ENCODE results near the gene SHANK2.

Gene SHANK2

DNA sequence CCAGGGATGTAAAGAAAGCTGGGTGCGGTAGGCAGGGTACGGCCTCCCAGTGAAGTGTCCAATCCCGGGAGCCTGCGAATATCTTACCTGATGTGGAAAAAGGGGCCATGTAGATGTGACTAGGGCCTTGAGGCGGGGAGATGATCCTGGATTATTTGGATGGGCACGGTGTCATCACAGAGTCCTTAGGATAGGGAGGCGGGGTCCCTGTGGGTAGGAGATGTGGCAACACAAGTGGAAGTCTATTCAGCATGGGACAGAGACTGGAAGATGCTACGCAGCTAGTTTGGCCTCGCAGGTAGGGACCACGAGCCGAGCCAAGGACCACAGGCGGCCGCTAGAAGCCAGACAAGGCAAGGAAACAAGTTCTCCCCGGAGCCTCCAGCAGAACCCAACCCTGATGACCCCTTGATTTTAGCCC, 46.4 kb upstream of the SHANK2 start:
- Histone ChIP-seq H2AFZ (ENCODE audit: insufficient read depth, low read length, poor library complexity) (no peak overlapping the region), H3K18ac (ENCODE audit: low read length) (peak overlapping the region; percentile 26), H3K27me3 (ENCODE audit: insufficient read depth, low read length) (no peaks in the 10 kb centered on the region), H3K4me3 (ENCODE audit: low read depth, low read length) (no peak overlapping the region), H4K8ac (ENCODE audit: low read depth, low read length) (peak overlapping the region; percentile 19), H3K4me2 (ENCODE audit: low read length) (peak overlapping the region; percentile 40), H3K4me1 (ENCODE audit: control insufficient read depth in 1 of 2, insufficient read depth in 2 of 2, low read length in 2 of 2) (peaks cover 24 to 26% of the 10 kb centered on the region in 2 experiments), H3K4ac (ENCODE audit: low read depth, low read length) (no peak overlapping the region), H4K91ac (ENCODE audit: low read depth, low read length) (peak overlapping the region; percentile 42), H2BK5ac (ENCODE audit: low read depth, low read length, poor library complexity) (peak overlapping the region; percentile 4), H2BK120ac (ENCODE audit: insufficient read depth, low read length, poor library complexity) (peak overlapping the region; percentile 28), H2BK12ac (ENCODE audit: low read length) (peak overlapping the region; percentile 7), H3K79me1 (ENCODE audit: low read length) (peaks cover 12% of the 10 kb centered on the region), H3K14ac (ENCODE audit: low read length) (peak overlapping the region; percentile 3), H3K9me3 (ENCODE audit: insufficient read depth, low read depth, low read length) (peaks cover 2% of the 10 kb centered on the region), H4K12ac (ENCODE audit: low read depth, low read length) (no peak overlapping the region), H3K27ac (ENCODE audit: low read depth, low read length) (peak overlapping the region; percentile 46), H3K79me2 (ENCODE audit: control insufficient read depth, insufficient read depth, low read length, poor library complexity) (no peaks in the 10 kb centered on the region), H3K9ac (ENCODE audit: low read length) (no peak overlapping the region), H3K23ac (ENCODE audit: low read length) (no peak overlapping the region), H2AK5ac (ENCODE audit: low read length) (peak overlapping the region; percentile 3), H3K36me3 (ENCODE audit: control insufficient read depth in 1 of 2, insufficient read depth in 2 of 2, low read length in 2 of 2) (no peaks in the 10 kb centered on the region)
- DNase-seq, result no peak
- WGBS (ENCODE audit: extremely low coverage, insufficient coverage, insufficient read length), result no CpG with 5 or more reads among the region's 14 CpGs

DNA sequence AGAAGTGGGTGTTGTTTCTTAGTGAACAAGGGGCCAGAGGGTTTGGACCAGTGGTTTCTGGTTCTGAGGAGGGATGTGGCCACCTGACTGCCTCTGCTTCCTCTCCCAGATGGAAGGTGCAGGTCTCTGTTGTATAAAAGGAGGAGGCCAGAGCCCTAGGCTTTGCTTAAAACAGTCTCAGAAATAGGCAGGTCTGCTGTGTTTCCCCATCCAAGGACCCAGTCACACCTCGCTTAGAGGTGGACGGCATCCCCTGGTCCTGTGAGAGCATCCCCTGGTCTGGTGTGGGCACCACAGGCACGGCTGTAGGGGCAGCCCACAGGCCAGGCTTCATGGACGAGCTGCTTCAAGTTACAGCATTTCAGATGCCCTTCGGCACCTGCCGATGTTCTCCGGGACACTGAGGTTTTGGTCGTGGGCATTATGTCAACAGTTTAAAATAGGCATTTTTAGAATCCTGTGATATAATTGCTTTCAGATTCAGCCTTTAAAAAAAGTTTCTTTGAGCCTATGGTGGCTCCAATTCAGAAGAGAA, 45.7 kb upstream of the SHANK2 start:
- peak overlapping the region; percentile 93 for H2AK5ac ChIP-seq (ENCODE audit: low read length)
- no peak overlapping the region for H2BK5ac ChIP-seq (ENCODE audit: low read depth, low read length, poor library complexity)
- no peak overlapping the region for H3K9ac ChIP-seq (ENCODE audit: low read length)
- no peak overlapping the region for H2BK120ac ChIP-seq (ENCODE audit: insufficient read depth, low read length, poor library complexity)
- no peak overlapping the region for H3K4me2 ChIP-seq (ENCODE audit: low read length)
- H2BK12ac ChIP-seq (ENCODE audit: low read length), result peak overlapping the region; percentile 93
- H3K9me3 ChIP-seq (ENCODE audit: insufficient read depth, low read depth, low read length), result peaks cover 2% of the 10 kb centered on the region
- DNase-seq, result no peak
- peak overlapping the region; percentile 53 for H3K18ac ChIP-seq (ENCODE audit: low read length)
- H3K36me3 ChIP-seq (ENCODE audit: control insufficient read depth in 1 of 2, insufficient read depth in 2 of 2, low read length in 2 of 2), result no peaks in the 10 kb centered on the region
- WGBS (ENCODE audit: extremely low coverage, insufficient coverage, insufficient read length), result no CpG with 5 or more reads among the region's 8 CpGs
- H4K12ac ChIP-seq (ENCODE audit: low read depth, low read length), result no peak overlapping the region
- no peaks in the 10 kb centered on the region for H3K27me3 ChIP-seq (ENCODE audit: insufficient read depth, low read length)
- no peak overlapping the region for H3K4me3 ChIP-seq (ENCODE audit: low read depth, low read length)
- no peak overlapping the region for H3K4ac ChIP-seq (ENCODE audit: low read depth, low read length)
- H4K91ac ChIP-seq (ENCODE audit: low read depth, low read length), result peak overlapping the region; percentile 54
- H3K4me1 ChIP-seq (ENCODE audit: control insufficient read depth in 1 of 2, insufficient read depth in 2 of 2, low read length in 2 of 2), result peaks cover 24 to 26% of the 10 kb centered on the region in 2 experiments
- H3K27ac ChIP-seq (ENCODE audit: low read depth, low read length), result no peak overlapping the region
- H3K79me2 ChIP-seq (ENCODE audit: control insufficient read depth, insufficient read depth, low read length, poor library complexity), result no peaks in the 10 kb centered on the region
- H3K79me1 ChIP-seq (ENCODE audit: low read length), result peaks cover 12% of the 10 kb centered on the region
- no peak overlapping the region for H4K8ac ChIP-seq (ENCODE audit: low read depth, low read length)
- H3K14ac ChIP-seq (ENCODE audit: low read length), result no peak overlapping the region
- no peak overlapping the region for H2AFZ ChIP-seq (ENCODE audit: insufficient read depth, low read length, poor library complexity)
- no peak overlapping the region for H3K23ac ChIP-seq (ENCODE audit: low read length)

DNA sequence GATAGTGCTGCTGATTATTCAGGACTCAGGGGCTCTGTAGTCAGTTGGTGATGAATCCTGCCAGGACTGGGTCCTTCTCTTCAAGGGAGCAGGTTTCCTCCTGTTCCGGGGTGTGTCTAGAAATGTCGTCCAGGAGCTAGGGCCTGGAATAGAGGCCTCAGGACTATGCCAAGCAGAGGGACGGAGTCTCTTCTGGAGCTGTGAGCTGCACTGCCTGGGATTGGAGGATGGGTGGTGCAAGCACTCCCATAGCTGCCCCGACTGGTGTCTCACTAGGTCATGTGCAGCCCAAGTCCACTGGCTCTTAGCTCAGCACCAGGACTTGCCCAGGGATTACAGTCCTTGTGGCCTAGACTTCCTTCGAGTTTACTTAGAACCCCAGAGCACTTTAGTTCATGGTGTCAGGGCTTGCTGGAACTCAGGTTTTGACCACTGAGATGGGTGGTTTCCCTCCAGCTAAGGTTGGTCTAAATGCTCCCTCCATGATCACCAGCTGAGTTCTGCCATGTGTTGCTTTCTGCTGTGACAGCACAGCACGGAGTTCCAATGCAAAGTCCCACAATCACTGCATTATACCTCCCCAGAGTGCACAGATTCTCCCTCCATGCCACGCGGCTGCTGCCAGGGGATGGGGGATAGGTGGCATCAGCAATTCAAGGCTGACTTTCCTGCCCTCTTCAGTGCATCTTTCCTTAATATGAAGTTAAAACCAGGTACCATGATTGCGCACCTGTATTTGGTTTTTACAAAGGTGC, 42.6 kb upstream of the SHANK2 start:
- no peak overlapping the region for H3K4me2 ChIP-seq (ENCODE audit: low read length)
- H3K4me3 ChIP-seq (ENCODE audit: low read depth, low read length), result no peak overlapping the region
- H2BK12ac ChIP-seq (ENCODE audit: low read length), result no peak overlapping the region
- no peak overlapping the region for H3K9ac ChIP-seq (ENCODE audit: low read length)
- H4K12ac ChIP-seq (ENCODE audit: low read depth, low read length), result no peak overlapping the region
- peaks cover 2% of the 10 kb centered on the region for H3K9me3 ChIP-seq (ENCODE audit: insufficient read depth, low read depth, low read length)
- no peak overlapping the region for H3K27ac ChIP-seq (ENCODE audit: low read depth, low read length)
- H4K8ac ChIP-seq (ENCODE audit: low read depth, low read length), result no peak overlapping the region
- H3K4ac ChIP-seq (ENCODE audit: low read depth, low read length), result no peak overlapping the region
- WGBS (ENCODE audit: extremely low coverage, insufficient coverage, insufficient read length), result no CpG with 5 or more reads among the region's 9 CpGs
- H4K91ac ChIP-seq (ENCODE audit: low read depth, low read length), result no peak overlapping the region
- H3K14ac ChIP-seq (ENCODE audit: low read length), result no peak overlapping the region
- no peak overlapping the region for H3K18ac ChIP-seq (ENCODE audit: low read length)
- no peak for DNase-seq
- no peak overlapping the region for H2BK5ac ChIP-seq (ENCODE audit: low read depth, low read length, poor library complexity)
- no peaks in the 10 kb centered on the region for H3K36me3 ChIP-seq (ENCODE audit: control insufficient read depth in 1 of 2, insufficient read depth in 2 of 2, low read length in 2 of 2)
- H2AFZ ChIP-seq (ENCODE audit: insufficient read depth, low read length, poor library complexity), result no peak overlapping the region
- no peaks in the 10 kb centered on the region for H3K79me2 ChIP-seq (ENCODE audit: control insufficient read depth, insufficient read depth, low read length, poor library complexity)
- peaks cover 9% of the 10 kb centered on the region for H3K79me1 ChIP-seq (ENCODE audit: low read length)
- no peaks in the 10 kb centered on the region for H3K27me3 ChIP-seq (ENCODE audit: insufficient read depth, low read length)
- H3K23ac ChIP-seq (ENCODE audit: low read length), result no peak overlapping the region
- H2AK5ac ChIP-seq (ENCODE audit: low read length), result no peak overlapping the region
- H2BK120ac ChIP-seq (ENCODE audit: insufficient read depth, low read length, poor library complexity), result no peak overlapping the region
- H3K4me1 ChIP-seq (ENCODE audit: control insufficient read depth in 1 of 2, insufficient read depth in 2 of 2, low read length in 2 of 2), result peaks cover 13 to 14% of the 10 kb centered on the region in 2 experiments

DNA sequence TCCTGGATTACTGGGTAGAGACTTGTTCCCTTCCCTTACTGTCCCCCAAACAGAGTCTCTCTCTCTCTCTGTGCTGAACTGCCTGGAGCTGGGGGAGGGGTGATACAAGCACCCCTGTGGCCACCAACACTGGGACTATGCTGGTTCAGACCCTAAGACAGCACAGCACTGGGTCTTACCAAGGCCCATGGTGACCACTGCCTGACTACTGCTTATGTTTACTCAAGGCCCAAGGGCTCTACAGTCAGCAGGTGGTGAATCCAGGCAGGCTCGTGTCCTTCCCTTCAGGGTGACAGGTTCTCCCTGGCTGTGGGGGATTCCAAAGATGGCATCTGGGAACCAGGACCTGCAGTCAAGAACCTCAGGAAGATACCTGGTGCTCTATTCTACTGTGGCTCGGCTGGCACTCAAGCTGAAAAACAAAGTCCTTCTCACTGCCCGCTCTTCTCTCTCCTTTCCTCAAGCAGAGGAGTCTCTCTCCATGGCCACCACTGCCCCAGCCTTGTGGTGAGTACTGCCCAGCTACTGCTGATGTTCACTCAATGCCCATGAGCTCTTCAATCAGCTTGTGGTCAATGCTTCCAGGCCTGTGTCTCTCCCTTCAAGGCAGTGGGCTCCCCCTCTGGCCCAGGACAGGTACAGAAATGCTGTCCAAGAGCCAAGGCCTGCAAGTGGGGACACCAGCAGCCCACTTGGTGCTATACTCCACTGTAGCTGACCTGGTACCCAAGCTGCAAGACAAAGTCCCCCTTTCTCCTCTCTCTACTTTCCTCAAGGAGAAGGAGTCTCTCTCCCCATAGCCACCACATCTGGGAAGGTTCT, 41.8 kb upstream of the SHANK2 start:
- Histone ChIP-seq H3K4me2 (ENCODE audit: low read length) (no peak overlapping the region), H3K36me3 (ENCODE audit: control insufficient read depth in 1 of 2, insufficient read depth in 2 of 2, low read length in 2 of 2) (no peaks in the 10 kb centered on the region), H3K27me3 (ENCODE audit: insufficient read depth, low read length) (no peaks in the 10 kb centered on the region), H3K4ac (ENCODE audit: low read depth, low read length) (no peak overlapping the region), H3K79me1 (ENCODE audit: low read length) (peaks cover 4% of the 10 kb centered on the region), H2BK120ac (ENCODE audit: insufficient read depth, low read length, poor library complexity) (peak overlapping the region; percentile 17), H2AFZ (ENCODE audit: insufficient read depth, low read length, poor library complexity) (no peak overlapping the region), H4K91ac (ENCODE audit: low read depth, low read length) (peak overlapping the region; percentile 40), H3K27ac (ENCODE audit: low read depth, low read length) (no peak overlapping the region), H3K9me3 (ENCODE audit: insufficient read depth, low read depth, low read length) (peaks cover 2% of the 10 kb centered on the region), H3K14ac (ENCODE audit: low read length) (peak overlapping the region; percentile 57), H3K79me2 (ENCODE audit: control insufficient read depth, insufficient read depth, low read length, poor library complexity) (no peaks in the 10 kb centered on the region), H3K9ac (ENCODE audit: low read length) (no peak overlapping the region), H4K12ac (ENCODE audit: low read depth, low read length) (no peak overlapping the region), H3K23ac (ENCODE audit: low read length) (no peak overlapping the region), H2BK12ac (ENCODE audit: low read length) (no peak overlapping the region), H4K8ac (ENCODE audit: low read depth, low read length) (no peak overlapping the region), H3K18ac (ENCODE audit: low read length) (peak overlapping the region; percentile 27), H3K4me3 (ENCODE audit: low read depth, low read length) (no peak overlapping the region), H3K4me1 (ENCODE audit: control insufficient read depth in 1 of 2, insufficient read depth in 2 of 2, low read length in 2 of 2) (peaks cover 7 to 8% of the 10 kb centered on the region in 2 experiments), H2BK5ac (ENCODE audit: low read depth, low read length, poor library complexity) (no peak overlapping the region), H2AK5ac (ENCODE audit: low read length) (peak overlapping the region; percentile 39)
- no CpG with 5 or more reads among the region's 3 CpGs for WGBS (ENCODE audit: extremely low coverage, insufficient coverage, insufficient read length)
- no peak for DNase-seq

Measured in trophoblast cell (in vitro differentiated cells and primary cell).